ENCODE results near the gene EEPD1.
"Not testable (repeated sequence)": the region's sequence is repeated elsewhere in the genome, so short reads cannot be mapped to it uniquely, and the experiment has no call there.

EEPD1 gene

DNA sequence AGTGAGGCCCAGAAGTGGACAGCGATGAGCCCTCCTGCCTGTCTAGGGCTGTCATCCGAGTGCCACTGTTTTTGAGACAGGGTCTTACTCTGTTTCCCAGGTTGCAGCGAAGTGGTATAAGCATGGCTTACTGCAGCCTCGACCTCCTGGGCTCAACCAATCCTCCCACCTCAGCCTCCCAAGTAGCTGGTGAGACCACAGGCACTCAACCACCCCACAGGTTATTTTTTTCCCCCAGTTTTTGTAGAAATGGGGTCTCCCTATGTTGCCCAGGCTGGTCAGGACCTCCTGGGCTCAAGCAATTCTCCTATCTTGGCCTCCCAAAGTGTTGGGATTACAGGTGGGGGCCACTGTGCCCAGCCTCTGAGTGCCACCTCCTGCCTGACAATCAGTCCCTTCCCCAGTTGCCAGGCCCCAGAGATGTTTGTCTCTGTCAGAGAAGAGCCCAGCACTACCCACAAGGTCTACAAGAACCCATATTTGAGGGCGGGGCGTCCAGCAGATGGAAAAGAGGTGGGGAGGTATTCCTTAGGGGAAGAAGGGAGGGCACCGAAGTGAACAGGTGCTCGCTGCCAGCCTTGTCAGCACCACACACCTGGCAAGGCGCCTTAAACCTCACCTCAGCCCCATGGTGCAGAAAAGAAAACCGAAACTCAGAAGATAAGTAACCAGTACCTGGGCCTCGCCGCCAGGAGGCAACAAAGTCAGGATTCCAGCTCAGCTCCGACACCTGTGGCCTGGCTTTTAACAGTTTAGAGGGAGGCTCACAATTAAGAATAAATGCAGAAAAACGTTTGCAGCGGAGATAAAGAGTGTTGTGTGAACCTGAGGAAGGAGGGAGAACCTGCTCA lies 159.2 kb downstream of the EEPD1 start:
- Histone ChIP-seq H3K4me1 (ENCODE audit: insufficient read depth, low read length) (peaks cover 2% of the 10 kb centered on the region), H3K9me3 (ENCODE audit: low read length) (no peaks in the 10 kb centered on the region), H2AFZ (ENCODE audit: low read depth, low read length) (no peak overlapping the region), H3K36me3 (ENCODE audit: insufficient read depth, low read length) (no peaks in the 10 kb centered on the region), H3K27me3 (ENCODE audit: insufficient read depth, low read length) (no peaks in the 10 kb centered on the region), H3K4me3 (ENCODE audit: low read length) (no peak overlapping the region)

DNA sequence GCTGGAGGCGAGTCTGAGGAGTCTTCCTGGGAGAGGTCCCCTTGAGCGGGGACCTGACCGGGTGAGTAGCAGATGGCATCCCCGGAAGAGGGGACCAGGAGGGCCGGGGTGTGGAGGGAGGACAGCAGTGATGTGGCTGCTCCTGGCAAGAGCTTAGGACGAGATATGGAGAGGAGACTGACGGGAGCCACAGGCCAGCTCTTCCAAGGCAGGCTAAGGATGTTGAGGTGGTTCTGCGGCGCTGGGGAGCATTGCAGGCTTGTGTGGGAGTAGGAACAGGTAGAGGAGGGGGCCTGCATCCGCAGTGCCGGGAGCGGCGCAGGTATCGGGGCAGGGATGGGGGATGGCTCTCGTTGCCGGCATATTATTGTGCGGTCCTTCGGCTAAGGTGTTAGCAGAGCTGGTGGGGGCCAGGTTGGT lies 159.9 kb downstream of the EEPD1 start:
- H3K9me3 ChIP-seq (ENCODE audit: low read length): no peaks in the 10 kb centered on the region
- no peaks in the 10 kb centered on the region for H3K27me3 ChIP-seq (ENCODE audit: insufficient read depth, low read length)
- H2AFZ ChIP-seq (ENCODE audit: low read depth, low read length): no peak overlapping the region
- H3K4me1 ChIP-seq (ENCODE audit: insufficient read depth, low read length): peaks cover 2% of the 10 kb centered on the region
- H3K36me3 ChIP-seq (ENCODE audit: insufficient read depth, low read length): no peaks in the 10 kb centered on the region
- H3K4me3 ChIP-seq (ENCODE audit: low read length): no peak overlapping the region

DNA sequence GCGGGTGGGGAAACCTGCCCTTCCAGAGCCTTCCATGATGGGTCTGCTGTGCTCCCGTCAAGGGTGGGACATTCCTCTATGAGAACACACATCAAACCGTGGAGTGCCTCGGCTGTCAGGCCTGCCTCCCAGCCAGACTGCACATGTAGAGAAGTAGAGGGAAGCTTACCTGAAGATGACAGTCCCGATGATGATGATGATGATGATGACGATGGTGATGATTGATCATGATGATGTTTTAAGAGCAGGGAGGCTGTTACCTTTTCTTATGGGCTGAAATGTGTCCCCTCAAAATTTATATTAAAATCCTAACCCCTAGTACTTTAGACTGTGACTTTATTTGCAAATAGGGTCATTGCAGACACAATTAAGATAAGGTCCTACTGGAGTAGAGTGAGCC lies 160.6 kb downstream of the EEPD1 start:
- no peaks in the 10 kb centered on the region for H3K27me3 ChIP-seq (ENCODE audit: insufficient read depth, low read length)
- H3K4me3 ChIP-seq (ENCODE audit: low read length): no peak overlapping the region
- no peak overlapping the region for H2AFZ ChIP-seq (ENCODE audit: low read depth, low read length)
- H3K4me1 ChIP-seq (ENCODE audit: insufficient read depth, low read length): peaks cover 2% of the 10 kb centered on the region
- no peaks in the 10 kb centered on the region for H3K9me3 ChIP-seq (ENCODE audit: low read length)
- no peaks in the 10 kb centered on the region for H3K36me3 ChIP-seq (ENCODE audit: insufficient read depth, low read length)

DNA sequence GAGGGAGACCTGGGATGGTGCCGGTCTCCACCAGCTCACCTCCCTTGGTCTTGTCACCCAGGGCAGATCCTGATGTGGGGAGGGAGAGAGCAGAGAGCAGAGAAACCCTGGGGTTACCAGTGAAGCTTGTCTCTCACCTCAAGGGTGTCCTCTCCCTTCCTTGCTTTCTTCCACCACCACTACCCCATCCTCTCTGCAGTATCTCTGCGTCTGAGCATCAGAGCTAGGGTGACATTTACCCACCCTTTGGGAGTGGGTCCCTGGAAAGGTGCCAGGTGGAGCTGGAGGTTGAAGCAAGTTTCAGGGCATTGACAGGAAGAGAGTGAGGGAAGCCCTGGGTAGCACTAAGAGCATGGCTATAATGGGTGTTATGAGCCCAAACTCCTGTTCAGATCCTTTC lies 161.4 kb downstream of the EEPD1 start:
- no peaks in the 10 kb centered on the region for H3K27me3 ChIP-seq (ENCODE audit: insufficient read depth, low read length)
- no peaks in the 10 kb centered on the region for H3K36me3 ChIP-seq (ENCODE audit: insufficient read depth, low read length)
- H3K9me3 ChIP-seq (ENCODE audit: low read length): no peaks in the 10 kb centered on the region
- H2AFZ ChIP-seq (ENCODE audit: low read depth, low read length): no peak overlapping the region
- no peak overlapping the region for H3K4me3 ChIP-seq (ENCODE audit: low read length)
- H3K4me1 ChIP-seq (ENCODE audit: insufficient read depth, low read length): peaks cover 2% of the 10 kb centered on the region

GRCh38 chr7:36315309-36315944 lies 162.4 kb downstream of the EEPD1 start:
- Histone ChIP-seq H3K27me3 (ENCODE audit: insufficient read depth, low read length) (no peaks in the 10 kb centered on the region), H3K9me3 (ENCODE audit: low read length) (no peaks in the 10 kb centered on the region), H3K4me1 (ENCODE audit: insufficient read depth, low read length) (peaks cover 2% of the 10 kb centered on the region), H3K4me3 (ENCODE audit: low read length) (no peak overlapping the region), H3K36me3 (ENCODE audit: insufficient read depth, low read length) (no peaks in the 10 kb centered on the region), H2AFZ (ENCODE audit: low read depth, low read length) (no peak overlapping the region)

DNA sequence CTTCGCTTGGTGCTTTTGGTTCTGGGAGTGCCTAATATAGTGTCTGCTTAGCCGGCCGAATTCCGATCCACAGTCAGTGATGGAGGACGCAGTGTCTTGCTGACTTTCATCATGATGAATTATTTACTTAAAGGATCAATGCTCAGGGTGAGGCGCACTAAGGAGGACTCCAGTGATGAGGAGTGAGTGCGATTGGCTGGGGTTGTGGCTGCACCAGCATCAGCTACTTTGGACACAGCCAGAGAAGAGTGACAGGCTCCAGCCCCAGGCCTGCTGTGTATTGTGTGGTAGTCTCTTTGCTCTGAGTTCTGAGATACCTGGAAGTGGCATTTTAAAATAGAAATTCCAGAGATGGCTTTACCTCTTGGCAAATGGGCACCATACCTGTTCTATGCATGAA lies 163.3 kb downstream of the EEPD1 start:
- Histone ChIP-seq H3K4me1 (ENCODE audit: insufficient read depth, low read length) (peaks cover 2% of the 10 kb centered on the region), H2AFZ (ENCODE audit: low read depth, low read length) (no peak overlapping the region), H3K36me3 (ENCODE audit: insufficient read depth, low read length) (no peaks in the 10 kb centered on the region), H3K9me3 (ENCODE audit: low read length) (peaks cover under 1% of the 10 kb centered on the region), H3K27me3 (ENCODE audit: insufficient read depth, low read length) (no peaks in the 10 kb centered on the region), H3K4me3 (ENCODE audit: low read length) (no peak overlapping the region)

- Histone ChIP-seq H3K4me3 (ENCODE audit: low read length) (no peak overlapping the region), H3K27me3 (ENCODE audit: insufficient read depth, low read length) (no peaks in the 10 kb centered on the region), H3K4me1 (ENCODE audit: insufficient read depth, low read length) (peaks cover 2% of the 10 kb centered on the region), H2AFZ (ENCODE audit: low read depth, low read length) (no peak overlapping the region), H3K9me3 (ENCODE audit: low read length) (peaks cover 2% of the 10 kb centered on the region), H3K36me3 (ENCODE audit: insufficient read depth, low read length) (no peaks in the 10 kb centered on the region)
Measured at GRCh38 chr7:36317276-36317675, 164.2 kb downstream of the EEPD1 start.

DNA sequence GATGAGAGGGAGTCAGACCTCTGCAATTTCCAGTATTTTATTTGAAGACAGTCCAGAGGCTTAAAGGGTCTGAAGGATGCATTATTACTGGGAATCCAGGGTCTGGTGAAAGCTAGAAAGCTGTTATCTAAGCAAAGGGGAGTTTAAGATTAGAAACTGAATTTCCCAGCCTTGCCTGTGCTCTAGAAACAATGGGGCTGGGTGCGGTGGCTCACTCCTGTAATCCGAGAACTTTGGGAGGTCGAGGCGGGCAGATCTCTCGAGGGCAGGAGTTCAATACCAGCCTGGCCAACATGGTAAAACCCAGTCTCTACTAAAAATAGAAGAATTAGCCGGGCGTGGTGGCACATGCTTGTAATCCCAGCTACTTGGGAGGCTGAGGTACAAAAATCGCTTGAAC lies 165.1 kb downstream of the EEPD1 start:
- H3K4me3 ChIP-seq (ENCODE audit: low read length): no peak overlapping the region
- no peaks in the 10 kb centered on the region for H3K27me3 ChIP-seq (ENCODE audit: insufficient read depth, low read length)
- no peaks in the 10 kb centered on the region for H3K36me3 ChIP-seq (ENCODE audit: insufficient read depth, low read length)
- H2AFZ ChIP-seq (ENCODE audit: low read depth, low read length): no peak overlapping the region
- H3K4me1 ChIP-seq (ENCODE audit: insufficient read depth, low read length): peaks cover 2% of the 10 kb centered on the region
- peaks cover 2% of the 10 kb centered on the region for H3K9me3 ChIP-seq (ENCODE audit: low read length)

DNA sequence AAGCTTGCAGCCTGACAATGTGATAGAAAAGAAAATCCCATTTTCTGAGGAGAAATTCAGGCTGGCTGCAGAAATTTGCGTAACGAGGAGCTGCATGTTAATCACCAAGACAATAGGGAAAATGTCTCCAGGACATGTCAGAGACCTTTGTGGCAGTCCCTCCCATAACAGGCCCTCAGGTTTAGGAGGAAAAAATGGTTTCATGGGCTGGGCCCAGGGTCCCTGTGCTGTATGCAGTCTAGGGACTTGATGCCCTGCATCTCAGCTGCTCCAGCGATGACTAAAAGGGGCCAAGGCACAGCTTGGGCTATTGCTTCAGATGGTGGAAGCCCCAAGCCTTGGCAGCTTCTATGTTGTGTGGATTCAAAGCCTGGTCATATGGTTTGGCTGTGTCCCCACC lies 168.2 kb downstream of the EEPD1 start:
- H3K9me3 ChIP-seq (ENCODE audit: low read length); H3K4me3 ChIP-seq (ENCODE audit: low read length); H2AFZ ChIP-seq (ENCODE audit: low read depth, low read length); H3K27me3 ChIP-seq (ENCODE audit: insufficient read depth, low read length); H3K36me3 ChIP-seq (ENCODE audit: insufficient read depth, low read length); H3K4me1 ChIP-seq (ENCODE audit: insufficient read depth, low read length): not testable (repeated sequence)

DNA sequence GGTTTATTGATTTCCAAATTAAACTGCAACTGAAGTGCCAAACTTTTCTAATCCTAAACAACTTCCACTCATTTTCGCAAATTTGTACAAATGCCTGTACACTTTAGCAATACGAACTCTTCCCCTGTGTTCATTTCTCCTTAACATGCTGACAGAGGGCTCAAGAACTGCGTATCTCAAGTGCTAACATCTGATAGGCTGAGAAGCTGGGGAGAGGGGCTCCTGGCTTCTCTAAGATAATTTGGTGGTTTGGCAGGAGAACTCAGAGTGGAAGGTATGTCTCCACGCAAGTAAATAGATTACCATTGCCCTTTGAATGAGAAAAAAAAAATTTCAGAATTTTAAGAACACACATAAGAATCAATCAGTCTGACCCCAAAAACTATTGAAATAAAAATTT lies 183.3 kb downstream of the EEPD1 start:
- Histone ChIP-seq H3K9me3 (ENCODE audit: low read length) (no peaks in the 10 kb centered on the region), H3K27me3 (ENCODE audit: insufficient read depth, low read length) (no peaks in the 10 kb centered on the region), H3K4me1 (ENCODE audit: insufficient read depth, low read length) (no peaks in the 10 kb centered on the region), H3K4me3 (ENCODE audit: low read length) (no peak overlapping the region), H3K36me3 (ENCODE audit: insufficient read depth, low read length) (peaks cover 4% of the 10 kb centered on the region), H2AFZ (ENCODE audit: low read depth, low read length) (no peak overlapping the region)

DNA sequence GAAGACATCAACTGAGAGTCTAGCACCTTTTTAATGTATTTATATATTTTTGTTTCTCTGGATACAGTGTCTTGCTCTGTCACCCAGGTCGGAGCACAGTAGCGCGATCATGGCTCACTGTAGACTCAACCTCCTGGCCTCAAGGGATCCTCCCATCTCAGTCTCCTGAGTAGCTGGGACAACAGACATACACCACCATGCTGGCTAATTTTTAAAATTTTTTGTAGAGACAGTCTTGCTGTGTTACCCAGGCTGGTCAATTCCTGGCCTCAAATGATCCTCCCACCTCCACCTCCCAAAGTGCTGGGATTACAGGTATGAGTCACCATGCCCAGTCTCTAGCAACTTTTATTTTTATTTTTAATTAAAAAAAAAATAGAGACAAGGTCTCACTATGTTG lies 185.2 kb downstream of the EEPD1 start:
- Histone ChIP-seq H3K4me1 (ENCODE audit: insufficient read depth, low read length) (no peaks in the 10 kb centered on the region), H3K36me3 (ENCODE audit: insufficient read depth, low read length) (peaks cover 4% of the 10 kb centered on the region), H3K27me3 (ENCODE audit: insufficient read depth, low read length) (no peaks in the 10 kb centered on the region), H3K9me3 (ENCODE audit: low read length) (no peaks in the 10 kb centered on the region), H2AFZ (ENCODE audit: low read depth, low read length) (no peak overlapping the region), H3K4me3 (ENCODE audit: low read length) (no peak overlapping the region)

DNA sequence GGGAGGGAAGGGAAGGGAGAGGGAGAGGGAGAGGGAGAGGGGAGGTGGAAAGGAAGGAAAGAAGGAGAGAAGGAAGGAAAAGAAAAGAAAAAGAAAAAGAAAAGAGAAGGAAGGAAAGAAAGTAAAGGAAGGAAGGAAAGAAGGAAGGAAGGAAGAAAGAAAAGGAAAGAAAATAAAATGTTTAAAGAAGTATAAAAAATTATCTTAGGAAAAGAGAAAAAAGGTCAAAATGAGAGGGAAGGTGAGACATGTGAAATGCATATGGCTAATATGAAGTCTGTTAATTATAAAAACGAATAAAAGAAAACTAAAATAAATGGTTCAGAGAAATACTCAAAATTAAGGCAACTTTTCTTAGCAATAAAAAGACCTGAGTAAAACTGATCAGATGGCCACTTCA lies 190.5 kb downstream of the EEPD1 start:
- Histone ChIP-seq H3K4me3 (ENCODE audit: low read length) (no peak overlapping the region), H2AFZ (ENCODE audit: low read depth, low read length) (no peak overlapping the region), H3K27me3 (ENCODE audit: insufficient read depth, low read length) (no peaks in the 10 kb centered on the region), H3K36me3 (ENCODE audit: insufficient read depth, low read length) (no peaks in the 10 kb centered on the region), H3K4me1 (ENCODE audit: insufficient read depth, low read length) (peaks cover 5% of the 10 kb centered on the region), H3K9me3 (ENCODE audit: low read length) (no peaks in the 10 kb centered on the region)

- Histone ChIP-seq H3K4me3 (ENCODE audit: low read length) (no peak overlapping the region), H3K9me3 (ENCODE audit: low read length) (no peaks in the 10 kb centered on the region), H2AFZ (ENCODE audit: low read depth, low read length) (no peak overlapping the region), H3K27me3 (ENCODE audit: insufficient read depth, low read length) (no peaks in the 10 kb centered on the region), H3K36me3 (ENCODE audit: insufficient read depth, low read length) (no peaks in the 10 kb centered on the region), H3K4me1 (ENCODE audit: insufficient read depth, low read length) (peaks cover 11% of the 10 kb centered on the region)
Measured at GRCh38 chr7:36344622-36345021, 191.6 kb downstream of the EEPD1 start.

Data from neuron (in vitro differentiated cells).